Measurements from ENCODE around the gene KRTAP24-1. TPM values are rescaled to one million over a fixed set of nuclear protein-coding genes. Genes with fewer than 3 reads are reported as not detected.

Gene KRTAP24-1
- polyA plus RNA-seq, 1 donor from 2014 or later: not detected

DNA sequence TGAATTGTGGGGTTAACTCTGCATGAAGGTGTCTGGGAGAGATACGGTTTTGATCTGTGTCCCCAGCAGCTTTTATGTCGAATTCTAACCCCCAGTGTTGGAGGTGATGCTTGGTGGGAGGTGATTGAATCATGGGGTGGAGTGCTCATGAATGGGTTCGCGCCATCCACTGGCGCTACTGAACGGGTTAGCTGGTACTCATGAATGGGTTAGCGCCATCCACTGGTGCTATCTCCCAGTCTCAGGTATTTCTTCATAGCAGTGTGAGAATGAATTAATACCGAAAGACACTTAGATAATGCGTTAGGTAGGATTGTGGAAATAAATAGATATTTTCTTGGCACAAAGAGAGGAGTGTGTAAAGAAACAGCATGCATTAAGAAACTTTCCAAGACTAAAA is 33.9 kb downstream of the KRTAP24-1 start:
- H3K4me2 ChIP-seq (ENCODE audit: low read length): no peak overlapping the region
- no peak overlapping the region for H3K4me3 ChIP-seq (ENCODE audit: low read length)
- no peaks in the 10 kb centered on the region for H3K36me3 ChIP-seq (ENCODE audit: insufficient read depth, low read length)
- H3F3A ChIP-seq (ENCODE audit: insufficient read depth, low read length, poor library complexity, severe bottlenecking): no peaks in the 10 kb centered on the region
- H3K9me3 ChIP-seq (ENCODE audit: low read length): no peaks in the 10 kb centered on the region
- H4K20me1 ChIP-seq (ENCODE audit: insufficient read depth): no peaks in the 10 kb centered on the region
- no peaks in the 10 kb centered on the region for H3K27me3 ChIP-seq (ENCODE audit: insufficient read depth, low read depth, low read length)
- H3K79me2 ChIP-seq (replicated peaks; ENCODE audit: insufficient read depth, low read length): no peaks in the 10 kb centered on the region
- no peak for TF ChIP-seq EP300 (conservative IDR thresholded peaks at IDR 0.05; ENCODE audit: poor library complexity, severe bottlenecking)
- TF ChIP-seq TAF1 (IDR thresholded peaks at IDR 0.05; ENCODE audit: low read depth): no peak
- TF ChIP-seq RAD21 (conservative IDR thresholded peaks at IDR 0.05): no peak
- TF ChIP-seq, protein P1, sequence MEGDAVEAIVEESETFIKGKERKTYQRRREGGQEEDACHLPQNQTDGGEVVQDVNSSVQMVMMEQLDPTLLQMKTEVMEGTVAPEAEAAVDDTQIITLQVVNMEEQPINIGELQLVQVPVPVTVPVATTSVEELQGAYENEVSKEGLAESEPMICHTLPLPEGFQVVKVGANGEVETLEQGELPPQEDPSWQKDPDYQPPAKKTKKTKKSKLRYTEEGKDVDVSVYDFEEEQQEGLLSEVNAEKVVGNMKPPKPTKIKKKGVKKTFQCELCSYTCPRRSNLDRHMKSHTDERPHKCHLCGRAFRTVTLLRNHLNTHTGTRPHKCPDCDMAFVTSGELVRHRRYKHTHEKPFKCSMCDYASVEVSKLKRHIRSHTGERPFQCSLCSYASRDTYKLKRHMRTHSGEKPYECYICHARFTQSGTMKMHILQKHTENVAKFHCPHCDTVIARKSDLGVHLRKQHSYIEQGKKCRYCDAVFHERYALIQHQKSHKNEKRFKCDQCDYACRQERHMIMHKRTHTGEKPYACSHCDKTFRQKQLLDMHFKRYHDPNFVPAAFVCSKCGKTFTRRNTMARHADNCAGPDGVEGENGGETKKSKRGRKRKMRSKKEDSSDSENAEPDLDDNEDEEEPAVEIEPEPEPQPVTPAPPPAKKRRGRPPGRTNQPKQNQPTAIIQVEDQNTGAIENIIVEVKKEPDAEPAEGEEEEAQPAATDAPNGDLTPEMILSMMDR (IDR thresholded peaks at IDR 0.05; ENCODE audit: poor library complexity, severe bottlenecking): no peak
- no peak for TF ChIP-seq SMC3 (conservative IDR thresholded peaks at IDR 0.05; ENCODE audit: poor library complexity)
- TF ChIP-seq POLR2AphosphoS5 (IDR thresholded peaks at IDR 0.05): no peak
- TF ChIP-seq EZH2 (IDR thresholded peaks at IDR 0.05; ENCODE audit: borderline replicate concordance, insufficient read depth, low read length, poor library complexity, severe bottlenecking): no peak
- no peak for TF ChIP-seq REST (IDR thresholded peaks at IDR 0.05; ENCODE audit: borderline replicate concordance)
- no peak for TF ChIP-seq MXI1 (conservative IDR thresholded peaks at IDR 0.05; ENCODE audit: poor library complexity, severe bottlenecking)
- no peak overlapping the region for H3K27ac ChIP-seq (ENCODE audit: low read length)
- no peak overlapping the region for H3K9ac ChIP-seq (ENCODE audit: low read length)
- no peaks in the 10 kb centered on the region for H3K9me2 ChIP-seq (ENCODE audit: insufficient read depth, low read length)
- no peak overlapping the region for H2AFZ ChIP-seq (ENCODE audit: low read depth, low read length)

DNA sequence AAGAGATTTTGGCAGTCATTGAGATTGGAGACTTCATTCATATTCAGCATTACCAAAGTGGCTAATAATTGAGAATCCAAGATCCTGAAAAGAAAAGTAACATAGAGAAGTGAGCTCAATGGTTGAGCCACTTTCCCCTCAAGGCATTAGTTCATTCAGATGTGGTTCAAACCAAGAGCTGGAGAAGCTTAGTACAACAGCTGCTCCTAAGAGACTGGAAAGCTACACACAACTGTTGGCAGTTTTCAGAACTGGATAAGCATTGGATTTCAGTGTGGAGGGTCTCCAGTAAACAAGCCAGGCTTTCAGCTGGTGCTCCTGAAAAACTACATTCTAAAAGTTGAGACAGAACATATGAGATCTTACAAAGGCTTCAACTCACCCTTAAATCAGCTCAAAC is 37.7 kb downstream of the KRTAP24-1 start:
- TF ChIP-seq POLR2AphosphoS5 (IDR thresholded peaks at IDR 0.05): no peak
- TF ChIP-seq REST (IDR thresholded peaks at IDR 0.05; ENCODE audit: borderline replicate concordance): no peak
- TF ChIP-seq RAD21 (conservative IDR thresholded peaks at IDR 0.05): no peak
- no peak for TF ChIP-seq EZH2 (IDR thresholded peaks at IDR 0.05; ENCODE audit: borderline replicate concordance, insufficient read depth, low read length, poor library complexity, severe bottlenecking)
- TF ChIP-seq, protein P1 (IDR thresholded peaks at IDR 0.05; ENCODE audit: poor library complexity, severe bottlenecking): no peak
- TF ChIP-seq SMC3 (conservative IDR thresholded peaks at IDR 0.05; ENCODE audit: poor library complexity): no peak
- no peak for TF ChIP-seq MXI1 (conservative IDR thresholded peaks at IDR 0.05; ENCODE audit: poor library complexity, severe bottlenecking)
- no peak for TF ChIP-seq TAF1 (IDR thresholded peaks at IDR 0.05; ENCODE audit: low read depth)
- TF ChIP-seq EP300 (conservative IDR thresholded peaks at IDR 0.05; ENCODE audit: poor library complexity, severe bottlenecking): no peak
- Histone ChIP-seq H3K9ac (ENCODE audit: low read length) (no peak overlapping the region), H3F3A (ENCODE audit: insufficient read depth, low read length, poor library complexity, severe bottlenecking) (no peaks in the 10 kb centered on the region), H3K27me3 (ENCODE audit: insufficient read depth, low read depth, low read length) (no peaks in the 10 kb centered on the region), H3K27ac (ENCODE audit: low read length) (no peak overlapping the region), H3K4me3 (ENCODE audit: low read length) (no peak overlapping the region), H3K9me2 (ENCODE audit: insufficient read depth, low read length) (no peaks in the 10 kb centered on the region), H3K79me2 (replicated peaks; ENCODE audit: insufficient read depth, low read length) (no peaks in the 10 kb centered on the region), H3K9me3 (ENCODE audit: low read length) (no peaks in the 10 kb centered on the region), H3K36me3 (ENCODE audit: insufficient read depth, low read length) (no peaks in the 10 kb centered on the region), H3K4me2 (ENCODE audit: low read length) (no peak overlapping the region), H2AFZ (ENCODE audit: low read depth, low read length) (no peak overlapping the region), H4K20me1 (ENCODE audit: insufficient read depth) (no peaks in the 10 kb centered on the region)
